ENCODE measurements around the gene SELENOF. TPM values are rescaled to one million over a fixed set of nuclear protein-coding genes. Genes with fewer than 3 reads are reported as not detected.

The SELENOF gene
- total RNA-seq = 200 and 243 TPM in 2 replicates

GRCh38 chr1:86913896-86914600 lies at the start of gene SELENOF:
Gene SELENOF (minus strand): TSS chr1:86914126. CDS start chr1:86914111, 15 bp downstream.

GRCh38 chr1:86914601-86914997 lies 673 bp upstream of the SELENOF start, which contains the start of gene HS2ST1:
Gene HS2ST1 (plus strand): TSS chr1:86914635.

Other genes starting within 250 kb of the SELENOF start
- 46.0 and 75.7 TPM in 2 replicates for gene SH3GLB1, start 209.6 kb downstream of the SELENOF start, total RNA-seq
- gene HS2ST1, start 509 bp upstream of the SELENOF start, total RNA-seq = 35.6 and 39.1 TPM in 2 replicates